ENCODE measurements around the gene KRTAP10-12.

DNA sequence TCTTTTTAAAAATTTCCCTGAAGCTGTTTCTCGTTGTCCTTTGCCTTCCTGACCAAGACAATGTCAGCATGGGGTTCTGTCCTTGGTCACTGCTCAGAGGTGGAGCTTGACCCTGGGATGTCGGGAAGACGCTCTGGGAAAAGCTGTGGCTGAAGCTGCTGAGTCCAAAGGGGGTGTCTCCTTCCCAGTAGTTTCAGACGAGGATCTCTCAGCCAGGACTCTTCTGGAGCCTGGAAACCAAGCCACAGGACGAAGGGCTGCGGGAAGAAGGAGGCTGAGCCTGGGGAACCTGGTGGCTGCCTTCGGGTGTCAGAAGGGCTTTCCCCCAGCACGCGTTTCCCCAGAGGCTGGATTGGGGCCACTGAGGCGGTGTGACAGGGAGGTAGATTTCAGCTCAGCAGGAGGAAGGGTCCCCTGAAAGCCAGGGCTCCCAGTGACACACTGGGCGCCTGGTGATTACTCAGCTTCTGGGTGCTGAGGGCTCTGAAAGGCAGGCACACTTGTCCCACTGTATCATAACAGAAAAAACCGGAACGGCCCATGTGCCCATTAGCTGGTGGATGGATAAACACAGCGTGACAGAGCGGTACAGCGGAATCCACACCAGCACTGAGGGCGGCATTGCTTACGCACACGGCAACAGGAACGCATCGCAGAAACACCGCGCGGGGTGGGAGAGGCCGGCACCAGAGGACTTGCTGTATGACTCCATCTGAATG lies 10.0 kb upstream of the KRTAP10-12 start:
- TF ChIP-seq, protein P1, sequence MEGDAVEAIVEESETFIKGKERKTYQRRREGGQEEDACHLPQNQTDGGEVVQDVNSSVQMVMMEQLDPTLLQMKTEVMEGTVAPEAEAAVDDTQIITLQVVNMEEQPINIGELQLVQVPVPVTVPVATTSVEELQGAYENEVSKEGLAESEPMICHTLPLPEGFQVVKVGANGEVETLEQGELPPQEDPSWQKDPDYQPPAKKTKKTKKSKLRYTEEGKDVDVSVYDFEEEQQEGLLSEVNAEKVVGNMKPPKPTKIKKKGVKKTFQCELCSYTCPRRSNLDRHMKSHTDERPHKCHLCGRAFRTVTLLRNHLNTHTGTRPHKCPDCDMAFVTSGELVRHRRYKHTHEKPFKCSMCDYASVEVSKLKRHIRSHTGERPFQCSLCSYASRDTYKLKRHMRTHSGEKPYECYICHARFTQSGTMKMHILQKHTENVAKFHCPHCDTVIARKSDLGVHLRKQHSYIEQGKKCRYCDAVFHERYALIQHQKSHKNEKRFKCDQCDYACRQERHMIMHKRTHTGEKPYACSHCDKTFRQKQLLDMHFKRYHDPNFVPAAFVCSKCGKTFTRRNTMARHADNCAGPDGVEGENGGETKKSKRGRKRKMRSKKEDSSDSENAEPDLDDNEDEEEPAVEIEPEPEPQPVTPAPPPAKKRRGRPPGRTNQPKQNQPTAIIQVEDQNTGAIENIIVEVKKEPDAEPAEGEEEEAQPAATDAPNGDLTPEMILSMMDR (IDR thresholded peaks at IDR 0.05) = no peak
- no peak for TF ChIP-seq POLR2A (IDR thresholded peaks at IDR 0.05)

Measured in prostate gland (tissue), 2 donors.